Loucy (cell line): Measurements from ENCODE around the gene FETUB.

Experiments used
- H2AFZ ChIP-seq: fragments of 200-600 bp; sonication (generic); 2 replicates; pipeline ENCODE4 v1.6.0; 2016; ENCODE audit warnings: antibody characterized with exemption, mild to moderate bottlenecking, low read length, moderate library complexity
- H3F3A ChIP-seq: fragments of 200-600 bp; 2 replicates; pipeline ENCODE4 v1.6.0; 2016; ENCODE audit warnings: antibody characterized with exemption, low read depth, mild to moderate bottlenecking
- H3K27me3 ChIP-seq: fragments of 200-600 bp; sonication (generic); 2 replicates; pipeline ENCODE4 v1.6.1; 2014; ENCODE audit warnings: low read length, mild to moderate bottlenecking; ENCODE audit not compliant: insufficient read depth, poor library complexity, severe bottlenecking
- H3K36me3 ChIP-seq: fragments of 200-600 bp; sonication (generic); 2 replicates; pipeline ENCODE4 v1.6.1; 2016; ENCODE audit warnings: low read length; ENCODE audit not compliant: insufficient read depth
- H3K4me1 ChIP-seq: fragments of 200-600 bp; sonication (generic); 2 replicates; pipeline ENCODE4 v1.5.1; 2014; ENCODE audit warnings: low read length, mild to moderate bottlenecking; ENCODE audit not compliant: insufficient read depth, poor library complexity, severe bottlenecking
- H3K4me2 ChIP-seq: fragments of 200-600 bp; sonication (generic); 2 replicates; pipeline ENCODE4 v1.6.0; 2014; ENCODE audit warnings: antibody characterized with exemption, low read length, low read depth, mild to moderate bottlenecking; ENCODE audit not compliant: poor library complexity, severe bottlenecking
- H3K4me3 ChIP-seq: fragments of 200-600 bp; sonication (generic); 2 replicates; pipeline ENCODE4 v1.5.1; 2014; ENCODE audit warnings: low read length, mild to moderate bottlenecking, mixed read lengths; ENCODE audit not compliant: poor library complexity, severe bottlenecking
- H3K79me2 ChIP-seq: fragments of 200-600 bp; sonication (generic); 2 replicates; pipeline ENCODE4 v1.6.1; 2014; ENCODE audit warnings: low read length; ENCODE audit not compliant: insufficient read depth
- H3K9ac ChIP-seq: fragments of 200-600 bp; sonication (generic); 2 replicates; pipeline ENCODE4 v1.6.0; 2014; ENCODE audit warnings: mild to moderate bottlenecking, low read depth, low read length, moderate library complexity; ENCODE audit not compliant: poor library complexity, severe bottlenecking
- H3K9me2 ChIP-seq: fragments of 200-600 bp; sonication (generic); replicated peaks from 2 replicates; pipeline ENCODE4 v1.6.1; 2016; ENCODE audit warnings: low read depth, low read length, mixed read lengths
- H3K9me3 ChIP-seq: fragments of 200-600 bp; sonication (generic); 2 replicates; pipeline ENCODE4 v1.6.1; 2014; ENCODE audit warnings: mild to moderate bottlenecking, antibody characterized with exemption, low read length, low read depth; ENCODE audit not compliant: insufficient read depth
- H4K20me1 ChIP-seq: fragments of 200-600 bp; sonication (generic); 2 replicates; pipeline ENCODE4 v1.6.0; 2014; ENCODE audit warnings: antibody characterized with exemption, low read length, mild to moderate bottlenecking; ENCODE audit not compliant: insufficient read depth, poor library complexity, severe bottlenecking
- EZH2phosphoT487 ChIP-seq: fragments of 200-600 bp; IDR thresholded peaks from 2 replicates; pipeline ENCODE4 v1.6.1; 2018; ENCODE audit warnings: antibody characterized with exemption, mild to moderate bottlenecking, moderate library complexity, borderline replicate concordance
- TF ChIP-seq, protein P1 (sequence below): fragments of 200-600 bp; sonication (generic); conservative IDR thresholded peaks from 2 replicates; pipeline ENCODE4 v1.5.1; 2014; ENCODE audit warnings: mild to moderate bottlenecking, antibody characterized with exemption, low read length

FETUB gene

GRCh38 chr3:186668426-186668825 lies 28.2 kb downstream of the FETUB start:
- Histone ChIP-seq H2AFZ (no peak overlapping the region), H3K9me3 (no peaks in the 10 kb centered on the region), H3K9ac (no peak overlapping the region), H3K36me3 (no peaks in the 10 kb centered on the region), H3K27me3 (no peaks in the 10 kb centered on the region), H3K4me2 (no peak overlapping the region), H3K4me3 (no peak overlapping the region), H4K20me1 (no peaks in the 10 kb centered on the region), H3F3A (no peaks in the 10 kb centered on the region), H3K9me2 (no peaks in the 10 kb centered on the region), H3K79me2 (no peaks in the 10 kb centered on the region), H3K4me1 (no peaks in the 10 kb centered on the region)
- TF ChIP-seq EZH2phosphoT487 = no peak
- TF ChIP-seq, protein P1, sequence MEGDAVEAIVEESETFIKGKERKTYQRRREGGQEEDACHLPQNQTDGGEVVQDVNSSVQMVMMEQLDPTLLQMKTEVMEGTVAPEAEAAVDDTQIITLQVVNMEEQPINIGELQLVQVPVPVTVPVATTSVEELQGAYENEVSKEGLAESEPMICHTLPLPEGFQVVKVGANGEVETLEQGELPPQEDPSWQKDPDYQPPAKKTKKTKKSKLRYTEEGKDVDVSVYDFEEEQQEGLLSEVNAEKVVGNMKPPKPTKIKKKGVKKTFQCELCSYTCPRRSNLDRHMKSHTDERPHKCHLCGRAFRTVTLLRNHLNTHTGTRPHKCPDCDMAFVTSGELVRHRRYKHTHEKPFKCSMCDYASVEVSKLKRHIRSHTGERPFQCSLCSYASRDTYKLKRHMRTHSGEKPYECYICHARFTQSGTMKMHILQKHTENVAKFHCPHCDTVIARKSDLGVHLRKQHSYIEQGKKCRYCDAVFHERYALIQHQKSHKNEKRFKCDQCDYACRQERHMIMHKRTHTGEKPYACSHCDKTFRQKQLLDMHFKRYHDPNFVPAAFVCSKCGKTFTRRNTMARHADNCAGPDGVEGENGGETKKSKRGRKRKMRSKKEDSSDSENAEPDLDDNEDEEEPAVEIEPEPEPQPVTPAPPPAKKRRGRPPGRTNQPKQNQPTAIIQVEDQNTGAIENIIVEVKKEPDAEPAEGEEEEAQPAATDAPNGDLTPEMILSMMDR = no peak

GRCh38 chr3:186669378-186670084 lies 29.3 kb downstream of the FETUB start:
- no peak overlapping the region for H2AFZ ChIP-seq
- no peaks in the 10 kb centered on the region for H3K4me1 ChIP-seq
- no peaks in the 10 kb centered on the region for H3K36me3 ChIP-seq
- no peaks in the 10 kb centered on the region for H4K20me1 ChIP-seq
- H3K4me2 ChIP-seq = no peak overlapping the region
- H3F3A ChIP-seq = no peaks in the 10 kb centered on the region
- H3K27me3 ChIP-seq = no peaks in the 10 kb centered on the region
- no peak overlapping the region for H3K4me3 ChIP-seq
- TF ChIP-seq, protein P1 = no peak
- no peak for TF ChIP-seq EZH2phosphoT487
- H3K9me2 ChIP-seq = no peaks in the 10 kb centered on the region
- H3K79me2 ChIP-seq = no peaks in the 10 kb centered on the region
- no peak overlapping the region for H3K9ac ChIP-seq
- H3K9me3 ChIP-seq = no peaks in the 10 kb centered on the region

GRCh38 chr3:186670155-186670554 lies 30.0 kb downstream of the FETUB start:
- Histone ChIP-seq H3F3A (no peaks in the 10 kb centered on the region), H3K36me3 (no peaks in the 10 kb centered on the region), H3K9me2 (no peaks in the 10 kb centered on the region), H3K4me3 (no peak overlapping the region), H3K4me1 (no peaks in the 10 kb centered on the region), H3K79me2 (no peaks in the 10 kb centered on the region), H3K9ac (no peak overlapping the region), H2AFZ (no peak overlapping the region), H3K9me3 (no peaks in the 10 kb centered on the region), H3K27me3 (no peaks in the 10 kb centered on the region), H3K4me2 (no peak overlapping the region), H4K20me1 (no peaks in the 10 kb centered on the region)
- TF ChIP-seq EZH2phosphoT487 = no peak
- TF ChIP-seq, protein P1 = no peak
